Activated CD4-positive, alpha-beta T cell treated with anti-CD3 and anti-CD28 coated beads, Interleukin-2, amount 10 ng/mL, durations not matched to agents 7 days and 5 days (primary cell): ENCODE results near the gene ZNF749. TPM values are rescaled to one million over a fixed set of nuclear protein-coding genes. Genes with fewer than 3 reads are reported as not detected.

Experiments
- CTCF ChIA-PET: fragments of 350-600 bp; sonication (Branson Sonifier 250); formaldehyde crosslinking; loops from one replicate; lab custom pipeline; 2021; ENCODE audit warnings: antibody characterized with exemption; lab: Charles Lee
- POLR2A ChIA-PET: fragments of 350-600 bp; sonication (Branson Sonifier 250); formaldehyde crosslinking; loops from one replicate; lab custom pipeline; 2021; ENCODE audit warnings: antibody characterized with exemption; lab: Charles Lee
- DNase-seq: peaks from one replicate; pipeline ENCODE4 v3.0.0-alpha.2; 2020
- H3K27ac Mint-ChIP-seq: one replicate; pipeline ENCODE4 v1.8.0; 2021; ENCODE audit warnings: mild to moderate bottlenecking, moderate library complexity, mixed read lengths
- H3K27me3 Mint-ChIP-seq: one replicate; pipeline ENCODE4 v1.8.0; 2021; ENCODE audit warnings: mixed read lengths
- H3K36me3 Mint-ChIP-seq: one replicate; pipeline ENCODE4 v1.8.0; 2021; ENCODE audit warnings: low read depth, mixed read lengths
- H3K4me1 Mint-ChIP-seq: one replicate; pipeline ENCODE4 v1.8.0; 2021; ENCODE audit warnings: mixed read lengths
- H3K4me3 Mint-ChIP-seq: one replicate; pipeline ENCODE4 v1.8.0; 2021; ENCODE audit warnings: mild to moderate bottlenecking, moderate library complexity, mixed read lengths
- H3K9me3 Mint-ChIP-seq: one replicate; pipeline ENCODE4 v1.8.0; 2021; ENCODE audit warnings: mixed read lengths
- total RNA-seq, 2 experiments: library from RNA; stranded (reverse); gene quantifications; one replicate each; pipeline ENCODE4 v1.2.3, GENCODE V29; 2021

ZNF749 gene
- total RNA-seq, 2 experiments from 2014 or later = 11.2 to 12.5 TPM

GRCh38 chr19:57434386-57435061, 601 bp upstream of the ZNF749 start:
- no peaks in the 10 kb centered on the region for H3K27me3 Mint-ChIP-seq
- H3K9me3 Mint-ChIP-seq = peaks cover 43% of the 10 kb centered on the region
- ChIA-PET POLR2A (no interaction called here), CTCF (no interaction called here)
- DNase-seq = no peak
- peaks cover 40% of the 10 kb centered on the region for H3K36me3 Mint-ChIP-seq
- peaks cover 23% of the 10 kb centered on the region for H3K4me1 Mint-ChIP-seq
- peak overlapping the region; percentile 93 for H3K27ac Mint-ChIP-seq
- H3K4me3 Mint-ChIP-seq = peak overlapping the region; percentile 96

- H3K4me1 Mint-ChIP-seq = peaks cover 23% of the 10 kb centered on the region
- CTCF ChIA-PET = no interaction called here
- POLR2A ChIA-PET = no interaction called here
- H3K27ac Mint-ChIP-seq = peak overlapping the region; percentile 93
- no peak for DNase-seq
- H3K27me3 Mint-ChIP-seq = no peaks in the 10 kb centered on the region
- H3K36me3 Mint-ChIP-seq = peaks cover 56% of the 10 kb centered on the region
- H3K4me3 Mint-ChIP-seq = peak overlapping the region; percentile 96
- peaks cover 45% of the 10 kb centered on the region for H3K9me3 Mint-ChIP-seq
Observed at GRCh38 chr19:57436417-57436816, 1.3 kb downstream of the ZNF749 start.

GRCh38 chr19:57437931-57438330, 2.8 kb downstream of the ZNF749 start:
- POLR2A ChIA-PET = no interaction called here
- DNase-seq = no peak
- Mint-ChIP-seq H3K36me3 (peaks cover 67% of the 10 kb centered on the region), H3K9me3 (peaks cover 52% of the 10 kb centered on the region), H3K27ac (no peak overlapping the region), H3K4me3 (no peak overlapping the region), H3K4me1 (peaks cover 23% of the 10 kb centered on the region), H3K27me3 (no peaks in the 10 kb centered on the region)
- CTCF ChIA-PET = interaction anchor here (0.6 kb wide), 1 partner anchor 327 kb away, joined by 3 read pairs; no protein-coding TSS in a partner anchor

- CTCF ChIA-PET = interaction anchor here (0.6 kb wide), 1 partner anchor 27 kb away, joined by 3 read pairs; no protein-coding TSS in a partner anchor
- no peak overlapping the region for H3K4me3 Mint-ChIP-seq
- peaks cover 23% of the 10 kb centered on the region for H3K4me1 Mint-ChIP-seq
- peaks cover 55% of the 10 kb centered on the region for H3K9me3 Mint-ChIP-seq
- H3K27me3 Mint-ChIP-seq = no peaks in the 10 kb centered on the region
- no peak for DNase-seq
- POLR2A ChIA-PET = no interaction called here
- no peak overlapping the region for H3K27ac Mint-ChIP-seq
- H3K36me3 Mint-ChIP-seq = peaks cover 76% of the 10 kb centered on the region
Observed at GRCh38 chr19:57438925-57439324, 3.8 kb downstream of the ZNF749 start.

- H3K4me3 Mint-ChIP-seq = no peak overlapping the region
- H3K36me3 Mint-ChIP-seq = peaks cover 77% of the 10 kb centered on the region
- DNase-seq = no peak
- H3K27me3 Mint-ChIP-seq = no peaks in the 10 kb centered on the region
- CTCF ChIA-PET = no interaction called here
- H3K4me1 Mint-ChIP-seq = no peaks in the 10 kb centered on the region
- POLR2A ChIA-PET = no interaction called here
- no peak overlapping the region for H3K27ac Mint-ChIP-seq
- peaks cover 70% of the 10 kb centered on the region for H3K9me3 Mint-ChIP-seq
Observed at GRCh38 chr19:57441979-57442752, 7.0 kb downstream of the ZNF749 start.

GRCh38 chr19:57443121-57443696, 8.1 kb downstream of the ZNF749 start:
- peaks cover 70% of the 10 kb centered on the region for H3K9me3 Mint-ChIP-seq
- peaks cover 71% of the 10 kb centered on the region for H3K36me3 Mint-ChIP-seq
- no peak for DNase-seq
- H3K4me3 Mint-ChIP-seq = no peak overlapping the region
- no peak overlapping the region for H3K27ac Mint-ChIP-seq
- H3K4me1 Mint-ChIP-seq = no peaks in the 10 kb centered on the region
- CTCF ChIA-PET = no interaction called here
- H3K27me3 Mint-ChIP-seq = no peaks in the 10 kb centered on the region
- POLR2A ChIA-PET = no interaction called here

- H3K9me3 Mint-ChIP-seq = peaks cover 57% of the 10 kb centered on the region
- H3K36me3 Mint-ChIP-seq = peaks cover 15% of the 10 kb centered on the region
- no peaks in the 10 kb centered on the region for H3K4me1 Mint-ChIP-seq
Observed at GRCh38 chr19:57452307-57452706, 17.2 kb downstream of the ZNF749 start.

GRCh38 chr19:57465680-57466381, 30.7 kb downstream of the ZNF749 start:
- Mint-ChIP-seq H3K9me3 (peaks cover 60% of the 10 kb centered on the region), H3K4me3 (no peak overlapping the region), H3K27ac (no peak overlapping the region), H3K27me3 (no peaks in the 10 kb centered on the region), H3K4me1 (no peaks in the 10 kb centered on the region), H3K36me3 (peaks cover 19% of the 10 kb centered on the region)
- ChIA-PET POLR2A (no interaction called here), CTCF (interaction anchor here (0.6 to 0.7 kb wide), 3 partner anchors 27 to 534 kb away, joined by 3 to 4 read pairs (median 4); no protein-coding TSS in a partner anchor)
- peak; percentile 50 for DNase-seq

More at GRCh38 chr19:57452307-57452706, 17.2 kb downstream of the ZNF749 start:
- no peak for DNase-seq
- ChIA-PET CTCF (no interaction called here), POLR2A (no interaction called here)
- no peaks in the 10 kb centered on the region for H3K27me3 Mint-ChIP-seq
- H3K4me3 Mint-ChIP-seq = no peak overlapping the region
- H3K27ac Mint-ChIP-seq = no peak overlapping the region

GRCh38 chr19:57466489-57466888, 31.4 kb downstream of the ZNF749 start:
- no peaks in the 10 kb centered on the region for H3K27me3 Mint-ChIP-seq

GRCh38 chr19:57473646-57474045, 38.5 kb downstream of the ZNF749 start:
- ChIA-PET POLR2A (no interaction called here), CTCF (no interaction called here)
- H3K9me3 Mint-ChIP-seq = peaks cover 76% of the 10 kb centered on the region
- H3K4me1 Mint-ChIP-seq = peaks cover 22% of the 10 kb centered on the region
- no peak for DNase-seq
- H3K4me3 Mint-ChIP-seq = no peak overlapping the region
- H3K36me3 Mint-ChIP-seq = peaks cover 83% of the 10 kb centered on the region
- H3K27ac Mint-ChIP-seq = no peak overlapping the region
- no peaks in the 10 kb centered on the region for H3K27me3 Mint-ChIP-seq

More at GRCh38 chr19:57466489-57466888, 31.4 kb downstream of the ZNF749 start:
- ChIA-PET POLR2A (no interaction called here), CTCF (interaction anchor here (1.0 kb wide), 1 partner anchor 11 kb away, joined by 3 read pairs; the partner anchor contains the start of gene ZNF772)
- H3K9me3 Mint-ChIP-seq = peaks cover 59% of the 10 kb centered on the region
- no peak for DNase-seq
- no peak overlapping the region for H3K27ac Mint-ChIP-seq
- H3K36me3 Mint-ChIP-seq = peaks cover 24% of the 10 kb centered on the region
- H3K4me1 Mint-ChIP-seq = no peaks in the 10 kb centered on the region
- H3K4me3 Mint-ChIP-seq = no peak overlapping the region

- Mint-ChIP-seq H3K27ac (peak within 1 kb of the TSS; percentile 91), H3K4me1 (peaks cover 22% of the 10 kb centered on the region), H3K27me3 (no peaks in the 10 kb centered on the region), H3K4me3 (peak within 1 kb of the TSS; percentile 73), H3K36me3 (peaks cover 58% of the 10 kb centered on the region), H3K9me3 (peaks cover 60% of the 10 kb centered on the region)
- peak; percentile 94 for DNase-seq
- POLR2A ChIA-PET = no interaction called here
- CTCF ChIA-PET = interaction anchor here (0.5 to 1.5 kb wide), 9 partner anchors 9 to 484 kb away, joined by 3 to 5 read pairs (median 3); partner anchors contain the start of genes ZNF211 and ZNF551
Observed at GRCh38 chr19:57477191-57478008, 42.3 kb downstream of the ZNF749 start, which contains the start of gene ZNF772. ZNF772 (minus strand) TSS chr19:57477566; CDS start chr19:57477309, 257 bp downstream.
